GM18907 (cell line): ENCODE results near the gene ELMO1.

Experiments
- ATAC-seq: cut with Tn5 transposase; IDR thresholded peaks from one replicate; pipeline ENCODE4 v1.9.1; 2021; ENCODE audit warnings: mild to moderate bottlenecking, moderate library complexity; ENCODE audit not compliant: unreplicated experiment

ELMO1 gene

DNA sequence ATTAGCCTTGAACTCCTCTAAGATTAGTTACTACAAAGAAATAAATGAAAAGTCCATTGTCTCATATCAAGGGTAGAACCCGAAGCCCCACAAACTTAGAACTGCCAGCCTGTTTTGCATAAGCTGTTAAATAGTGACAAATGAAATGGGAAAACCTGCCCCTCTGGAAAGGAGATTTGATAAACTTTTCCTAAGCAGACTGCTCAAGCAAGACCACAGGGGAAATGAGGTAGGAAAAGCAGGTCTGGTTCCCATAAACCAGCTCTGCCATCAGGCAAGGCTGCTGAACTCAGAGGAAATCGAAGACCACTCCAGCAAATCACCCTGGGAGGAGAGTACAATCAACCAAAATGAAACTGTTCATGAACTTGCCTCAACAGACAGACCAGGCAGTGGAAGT is 542.8 kb downstream of the ELMO1 start:
- no peak for ATAC-seq

DNA sequence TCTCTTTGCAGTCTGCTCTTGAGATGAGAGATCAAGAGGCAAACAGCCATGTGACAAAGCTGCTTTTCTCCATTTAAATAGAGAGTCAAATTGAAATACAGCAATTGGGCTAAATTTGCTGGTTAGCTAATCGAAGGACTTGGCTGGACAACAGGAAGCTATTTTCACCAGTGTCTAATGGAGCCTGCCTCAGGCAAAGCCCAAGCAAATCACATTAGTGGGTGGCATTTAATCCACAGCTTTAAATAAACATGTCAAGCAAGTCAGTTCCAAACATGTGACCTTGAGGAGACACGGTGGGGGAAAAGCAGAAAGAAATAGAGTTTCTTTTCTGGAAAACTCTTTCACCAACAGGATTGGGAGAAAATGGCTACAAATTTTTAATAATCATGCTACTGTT is 543.9 kb downstream of the ELMO1 start:
- ATAC-seq = no peak

GRCh38 chr7:36904101-36904500 is 544.6 kb downstream of the ELMO1 start:
- ATAC-seq = no peak

GRCh38 chr7:36900988-36901710 is 547.5 kb downstream of the ELMO1 start:
- ATAC-seq = no peak

DNA sequence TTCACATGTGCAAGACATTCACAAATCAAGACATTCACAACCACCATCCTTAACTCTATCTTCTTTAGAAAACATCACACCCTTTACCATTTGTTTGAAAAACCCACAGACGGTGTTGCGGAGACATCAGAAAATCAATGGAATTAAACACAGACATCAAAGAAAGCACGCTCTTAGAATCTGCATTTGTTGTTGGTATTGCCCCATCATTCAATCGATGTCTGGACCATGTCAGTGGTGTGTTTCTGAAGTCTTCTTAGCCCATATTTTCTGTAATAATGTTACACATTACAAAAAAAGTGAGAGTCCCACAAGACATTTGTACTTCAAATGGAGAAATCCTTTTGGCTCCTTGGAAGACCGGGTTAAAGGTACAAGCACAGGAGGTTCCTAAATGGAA is 550.5 kb downstream of the ELMO1 start:
- ATAC-seq = no peak

DNA sequence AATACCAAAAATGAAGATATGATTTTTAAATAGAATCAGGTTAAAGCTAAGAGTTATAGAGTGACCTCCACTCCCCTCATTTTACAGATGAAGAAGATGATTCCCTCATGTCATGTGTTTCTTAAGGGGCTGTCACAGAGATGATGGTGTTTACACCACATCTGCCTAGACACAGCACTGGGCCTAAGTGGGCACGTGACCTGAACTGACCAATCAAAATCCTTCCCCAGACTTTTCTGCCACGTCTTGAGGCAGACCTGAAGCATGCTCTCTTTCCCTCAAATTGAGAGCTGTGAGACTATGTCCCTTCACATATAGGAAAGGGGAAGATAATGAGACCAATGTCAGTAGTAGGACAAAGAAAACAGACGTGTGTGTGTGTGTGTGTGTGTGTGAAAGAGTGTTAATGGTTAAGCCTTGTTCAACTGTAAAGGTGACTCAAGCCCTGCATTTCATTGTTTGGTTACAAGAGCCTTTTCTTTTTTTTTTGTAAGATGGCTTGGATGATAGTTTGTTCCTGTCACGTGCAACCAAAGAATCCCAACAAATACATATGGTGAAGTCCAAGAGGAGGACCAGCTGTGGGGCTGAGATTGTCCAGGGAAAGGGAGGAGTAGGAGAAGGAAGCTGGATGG is 551.6 kb downstream of the ELMO1 start:
- no peak for ATAC-seq

GRCh38 chr7:36896418-36896817 is 552.2 kb downstream of the ELMO1 start:
- no peak for ATAC-seq

DNA sequence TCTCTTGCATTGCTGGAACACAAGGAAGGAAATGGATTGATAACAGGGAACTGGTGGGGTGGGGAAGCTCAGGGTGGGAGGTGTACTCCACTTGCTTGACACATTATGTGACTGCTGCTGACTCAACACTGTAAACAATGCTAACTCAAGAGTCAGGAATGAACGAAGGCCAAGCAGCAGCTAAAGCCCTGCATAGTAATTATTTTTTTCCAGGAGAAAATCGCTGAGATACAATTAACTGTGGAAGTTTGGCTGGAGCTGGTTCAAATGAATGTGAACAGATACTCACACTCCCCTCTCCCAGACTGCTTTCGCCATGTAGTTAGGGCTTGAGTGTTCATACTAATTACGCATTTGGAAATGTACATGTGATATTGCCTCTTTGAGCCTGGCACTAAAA is 553.5 kb downstream of the ELMO1 start:
- ATAC-seq = no peak

- ATAC-seq = no peak
Measured at GRCh38 chr7:36894190-36894589, 554.5 kb downstream of the ELMO1 start.

DNA sequence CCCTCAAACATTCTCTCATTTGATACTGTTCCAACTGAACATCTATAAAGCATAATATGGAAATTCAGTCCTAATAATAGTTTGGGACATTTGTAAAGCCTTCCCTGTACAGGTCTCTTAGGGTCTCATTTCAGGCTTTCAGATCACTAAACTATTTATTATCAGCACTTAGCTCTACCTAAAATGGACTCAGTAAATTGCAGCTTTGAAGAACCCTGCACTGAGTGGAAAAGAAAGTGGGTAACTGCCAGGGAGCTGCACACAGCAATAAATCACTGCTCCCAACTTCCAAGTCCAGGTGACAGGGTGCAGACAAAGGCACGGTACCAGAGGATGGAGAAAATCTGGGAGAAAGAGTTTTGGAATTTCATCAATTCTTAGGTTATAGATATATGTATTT is 559.5 kb downstream of the ELMO1 start:
- ATAC-seq = no peak

GRCh38 chr7:36887969-36888368 is 560.7 kb downstream of the ELMO1 start:
- no peak for ATAC-seq

- ATAC-seq = no peak
Measured at GRCh38 chr7:36887233-36887632, 561.4 kb downstream of the ELMO1 start.

DNA sequence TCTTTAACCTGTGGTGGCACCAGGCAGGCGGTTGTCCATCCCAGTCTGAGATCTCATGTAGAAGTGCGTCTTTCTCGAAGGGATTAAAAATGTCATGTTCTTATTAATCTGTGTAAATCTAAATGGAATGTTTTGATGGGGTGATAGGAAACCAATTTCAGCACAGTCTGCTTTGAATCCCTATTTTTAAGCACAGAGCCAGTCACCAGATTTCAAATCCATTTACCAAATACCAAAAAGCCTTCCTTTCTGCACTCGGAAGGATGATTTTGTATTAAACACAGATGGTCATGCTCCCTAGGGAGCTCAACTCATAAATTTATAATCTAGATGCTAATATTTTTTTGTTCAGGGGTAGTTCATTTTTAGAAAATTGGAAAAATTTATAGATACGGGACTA is 563.8 kb downstream of the ELMO1 start:
- no peak for ATAC-seq

DNA sequence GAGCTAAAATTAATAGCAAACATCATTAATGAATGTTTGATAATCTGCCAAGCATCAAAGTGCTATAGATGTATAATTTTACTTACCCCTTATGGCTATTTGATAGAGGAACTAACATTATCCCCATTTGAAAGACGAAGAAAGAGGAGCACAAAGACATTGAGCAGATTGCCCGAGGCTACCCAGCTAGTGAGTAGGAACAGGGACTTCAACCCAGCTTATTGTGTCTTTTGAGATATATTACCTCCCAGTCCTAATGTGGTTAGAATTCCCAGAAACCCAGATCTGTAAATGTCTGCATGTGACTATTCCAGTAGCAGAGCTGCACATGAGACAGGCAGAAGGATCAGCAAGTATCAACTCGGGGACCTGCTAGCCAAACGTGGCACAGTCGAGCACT is 564.3 kb downstream of the ELMO1 start:
- no peak for ATAC-seq

DNA sequence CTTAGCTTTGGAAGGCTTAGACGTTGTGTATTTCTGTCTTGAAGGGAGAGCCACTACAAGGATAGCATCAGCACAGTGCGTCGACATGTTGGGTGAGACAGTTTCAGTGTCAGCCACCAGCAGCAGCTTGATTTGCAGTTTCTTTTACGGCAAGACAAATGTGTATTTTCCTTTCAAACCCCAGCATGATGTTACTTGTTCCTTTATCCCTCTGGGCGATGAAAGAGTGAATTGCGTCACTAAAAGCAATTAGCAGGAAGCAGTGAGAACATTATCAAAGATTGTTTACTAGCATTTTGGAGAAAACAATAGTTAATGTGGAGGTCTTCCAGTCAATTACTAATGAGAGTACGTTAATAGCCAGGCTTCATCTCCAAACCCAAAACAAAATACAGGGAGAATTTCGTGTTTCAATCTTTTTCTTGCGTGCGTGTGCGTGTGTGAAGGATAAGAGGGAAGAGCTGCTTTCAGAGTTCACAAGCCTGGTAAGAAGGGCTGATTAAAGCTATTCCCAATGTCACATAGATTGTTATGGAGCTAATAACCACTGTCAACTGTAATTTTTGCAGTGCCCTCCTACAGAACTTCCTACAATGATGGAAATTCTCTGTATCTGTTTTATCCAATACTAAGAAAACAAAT is 567.3 kb downstream of the ELMO1 start:
- no peak for ATAC-seq

DNA sequence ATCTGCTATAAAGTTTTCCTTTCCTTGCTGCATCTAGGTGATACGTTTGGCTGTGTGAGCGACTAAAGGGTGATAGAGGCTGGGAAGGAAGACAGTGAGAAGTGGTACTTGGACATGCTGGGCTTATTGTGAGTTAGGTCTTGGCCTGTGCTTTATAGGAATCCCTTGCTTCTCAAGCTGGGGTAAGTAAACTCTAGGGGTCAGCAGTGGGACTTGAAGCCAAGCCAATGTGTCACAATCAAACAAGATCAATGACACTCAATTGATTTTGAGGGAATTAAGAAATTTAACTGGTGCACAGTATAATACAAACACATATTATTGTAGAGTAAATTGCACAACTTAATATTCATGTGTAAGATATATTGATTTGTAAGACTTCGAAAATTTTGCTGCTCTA is 568.6 kb downstream of the ELMO1 start:
- no peak for ATAC-seq

DNA sequence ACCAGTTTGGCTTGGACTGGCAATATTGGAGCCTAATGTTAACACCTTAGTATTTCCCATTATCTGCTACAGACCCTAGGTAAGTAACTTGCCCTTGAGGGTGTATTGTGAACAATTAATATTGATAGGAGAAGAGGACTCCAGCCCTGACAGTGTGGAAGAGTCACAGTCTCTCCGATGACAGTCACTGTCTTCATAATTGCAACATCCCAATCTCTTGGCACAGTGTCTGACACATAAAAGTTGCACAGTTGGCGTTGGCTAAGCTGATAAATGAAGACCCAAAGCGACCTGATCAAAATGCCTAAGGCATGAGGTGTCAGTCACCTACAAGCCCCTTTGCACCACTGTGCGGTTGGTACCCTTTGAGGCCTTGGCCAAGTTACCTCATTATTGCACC is 569.6 kb downstream of the ELMO1 start:
- ATAC-seq = no peak

- no peak for ATAC-seq
Measured at GRCh38 chr7:36878288-36878687, 570.4 kb downstream of the ELMO1 start.

GRCh38 chr7:36875794-36876193 is 572.9 kb downstream of the ELMO1 start:
- no peak for ATAC-seq

DNA sequence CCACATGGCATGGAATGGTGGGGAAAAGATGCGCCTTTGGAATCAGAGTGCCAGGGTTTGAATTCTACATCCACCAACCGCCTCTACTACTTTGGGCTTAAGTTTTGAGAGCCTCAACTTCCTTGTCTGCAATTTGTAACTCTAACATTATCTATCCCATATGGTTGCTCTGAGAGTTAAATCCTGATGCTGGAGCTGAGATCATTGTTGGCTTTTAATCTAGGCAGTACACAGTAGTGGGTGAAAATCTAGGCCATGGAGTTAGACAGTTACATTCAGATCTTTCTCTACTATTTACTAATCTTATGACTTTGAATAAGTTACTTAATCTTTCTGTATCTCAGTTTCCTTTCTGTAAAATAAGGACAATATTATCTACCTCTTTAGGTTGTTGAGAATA is 574.6 kb downstream of the ELMO1 start:
- ATAC-seq = no peak

DNA sequence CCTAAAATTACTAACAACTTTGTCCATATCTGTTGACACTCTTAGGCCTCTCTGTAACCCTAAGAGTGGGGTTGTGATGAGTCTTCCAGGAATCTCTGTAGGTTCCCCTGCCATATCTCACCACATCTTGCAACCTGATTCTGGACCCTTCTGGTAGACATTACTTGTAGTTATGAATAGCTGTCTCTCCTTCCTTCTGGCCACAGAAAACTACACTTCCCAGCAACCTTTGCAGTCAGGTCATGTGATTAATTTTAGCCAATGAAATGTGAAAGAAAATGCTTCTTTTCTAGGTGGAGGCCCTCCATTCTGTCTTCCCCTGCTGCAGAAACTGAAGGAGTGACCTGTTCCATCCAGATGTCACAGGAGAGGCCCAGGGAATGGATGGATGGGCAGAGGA is 576.8 kb downstream of the ELMO1 start:
- no peak for ATAC-seq

DNA sequence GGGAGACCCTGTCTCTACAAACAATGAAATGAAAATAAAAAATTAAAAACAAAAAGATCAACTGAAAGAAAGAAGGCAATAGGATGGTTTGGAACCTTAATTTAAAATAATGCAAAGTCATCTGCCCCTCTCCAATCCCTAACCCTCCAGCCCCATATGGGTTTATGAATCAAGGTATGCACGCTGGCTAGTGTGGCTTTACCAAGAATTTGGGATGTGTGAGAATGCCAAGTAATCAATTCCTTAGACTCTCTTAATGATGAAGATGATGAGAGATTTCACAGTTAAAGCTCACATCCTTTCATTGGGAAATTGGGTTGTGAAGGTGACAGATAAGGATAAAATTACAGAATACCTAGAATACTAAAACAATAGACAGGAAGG is 577.3 kb downstream of the ELMO1 start:
- no peak for ATAC-seq
